OCI-LY3 (cell line): ENCODE measurements around the gene TGFBR3L.

Source experiments
- EZH2phosphoT487 ChIP-seq: fragments of 200-600 bp; shearing (Covaris generic); IDR thresholded peaks from 2 replicates; pipeline ENCODE4 v1.6.1; 2018; ENCODE audit warnings: antibody characterized with exemption, mixed run types, low read depth
- TF ChIP-seq, protein P1 (sequence below): fragments of 200-600, 300-600 bp; sonication (generic); IDR thresholded peaks from 2 replicates; pipeline ENCODE4 v1.5.1; 2014; ENCODE audit warnings: antibody characterized with exemption, low read length, low read depth

DNA sequence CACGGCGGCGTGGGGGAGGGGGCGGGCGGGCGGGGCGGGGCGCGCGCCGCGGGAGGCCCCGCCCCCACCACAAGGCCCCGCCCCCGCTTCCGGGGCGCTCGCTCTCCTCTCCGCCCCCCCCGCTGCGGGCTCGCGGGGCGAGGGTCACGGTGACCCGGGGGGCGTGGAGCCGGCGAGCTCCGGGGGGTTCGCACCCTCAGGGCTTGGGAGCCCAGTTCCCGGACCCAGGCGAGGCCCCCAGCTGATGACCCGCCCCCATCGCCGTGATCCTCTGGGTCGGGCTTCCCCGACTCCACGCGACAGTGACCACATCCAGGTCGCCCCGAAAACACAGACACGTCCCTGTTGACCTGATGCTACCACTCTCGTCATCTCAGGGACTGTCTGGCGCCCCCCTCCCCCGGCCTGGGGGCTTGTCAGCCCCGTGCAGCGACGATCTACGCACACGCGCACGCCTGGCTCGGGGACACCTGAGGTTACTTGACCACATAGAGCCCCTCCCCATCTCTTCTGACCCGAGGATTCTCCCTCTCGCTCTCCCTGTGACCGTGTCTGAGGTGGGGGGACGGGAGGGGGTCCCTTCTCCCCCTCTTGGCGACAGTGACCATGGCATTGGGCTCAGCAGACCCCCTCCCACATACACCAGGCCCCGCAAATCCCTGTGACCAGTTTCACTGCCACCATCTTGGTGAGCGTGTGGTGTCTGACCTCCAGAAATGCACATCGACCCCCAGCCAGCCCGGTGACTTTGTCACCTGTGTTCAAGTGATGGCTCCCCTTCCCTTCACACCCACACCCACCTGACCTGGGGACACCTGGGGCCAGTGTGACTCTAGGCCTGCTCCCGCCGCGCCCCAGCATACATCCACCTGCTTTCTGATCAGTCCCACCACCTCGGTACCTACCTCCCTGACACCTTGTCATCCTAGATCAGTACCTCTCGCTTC is 10.3 kb upstream of the TGFBR3L start:
- TF ChIP-seq, protein P1, sequence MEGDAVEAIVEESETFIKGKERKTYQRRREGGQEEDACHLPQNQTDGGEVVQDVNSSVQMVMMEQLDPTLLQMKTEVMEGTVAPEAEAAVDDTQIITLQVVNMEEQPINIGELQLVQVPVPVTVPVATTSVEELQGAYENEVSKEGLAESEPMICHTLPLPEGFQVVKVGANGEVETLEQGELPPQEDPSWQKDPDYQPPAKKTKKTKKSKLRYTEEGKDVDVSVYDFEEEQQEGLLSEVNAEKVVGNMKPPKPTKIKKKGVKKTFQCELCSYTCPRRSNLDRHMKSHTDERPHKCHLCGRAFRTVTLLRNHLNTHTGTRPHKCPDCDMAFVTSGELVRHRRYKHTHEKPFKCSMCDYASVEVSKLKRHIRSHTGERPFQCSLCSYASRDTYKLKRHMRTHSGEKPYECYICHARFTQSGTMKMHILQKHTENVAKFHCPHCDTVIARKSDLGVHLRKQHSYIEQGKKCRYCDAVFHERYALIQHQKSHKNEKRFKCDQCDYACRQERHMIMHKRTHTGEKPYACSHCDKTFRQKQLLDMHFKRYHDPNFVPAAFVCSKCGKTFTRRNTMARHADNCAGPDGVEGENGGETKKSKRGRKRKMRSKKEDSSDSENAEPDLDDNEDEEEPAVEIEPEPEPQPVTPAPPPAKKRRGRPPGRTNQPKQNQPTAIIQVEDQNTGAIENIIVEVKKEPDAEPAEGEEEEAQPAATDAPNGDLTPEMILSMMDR = no peak
- no peak for TF ChIP-seq EZH2phosphoT487
